Measurements from ENCODE around the gene GUF1.

GUF1 gene

DNA sequence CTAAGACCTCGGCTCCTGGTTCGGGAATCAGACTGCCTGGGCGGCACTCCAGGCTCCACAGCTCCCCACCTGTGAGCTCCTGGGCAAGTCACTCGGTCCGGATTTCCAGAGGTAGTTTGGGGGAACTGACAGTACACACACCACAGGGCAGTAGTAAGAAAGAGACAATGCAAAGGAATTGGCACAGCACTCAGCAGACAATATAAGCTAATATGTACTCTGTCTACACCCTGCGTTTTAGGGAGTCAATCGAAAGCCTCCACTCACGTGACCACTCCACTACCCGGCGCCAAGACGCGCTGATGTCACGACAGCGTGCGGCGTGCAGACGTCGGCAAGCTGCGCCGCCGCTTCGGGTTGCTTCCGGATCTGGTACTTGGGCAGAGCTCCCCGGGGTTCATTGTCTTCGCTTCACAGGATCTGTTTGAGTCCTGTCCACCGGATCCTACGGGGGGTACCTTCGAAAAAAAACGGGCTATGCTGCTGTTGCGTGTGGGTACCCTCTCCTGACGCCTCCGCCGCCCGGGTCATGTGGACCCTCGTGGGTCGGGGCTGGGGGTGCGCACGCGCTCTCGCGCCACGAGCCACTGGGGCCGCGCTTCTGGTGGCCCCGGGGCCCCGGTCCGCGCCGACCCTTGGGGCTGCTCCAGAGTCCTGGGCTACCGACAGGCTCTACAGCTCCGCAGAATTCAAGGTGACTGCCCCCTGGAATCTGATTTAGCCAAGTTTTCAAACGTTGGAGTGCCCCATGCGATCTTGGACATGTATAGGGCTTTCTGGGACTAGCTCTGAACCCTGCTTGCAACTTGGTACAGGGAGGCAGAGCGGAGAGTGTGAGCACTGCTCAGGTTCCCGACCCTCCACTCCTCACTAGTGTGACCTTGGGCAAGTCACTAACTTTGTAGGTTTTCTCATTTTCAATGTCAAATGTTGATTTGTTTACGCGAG lies at the start of gene GUF1:
GUF1 (plus strand) TSS at position 327 of the 948 bp plus-strand sequence; CDS start at position 530, 203 bp downstream.
- DNase-seq (ENCODE audit: low spot score), result peak; percentile 94

- peak; percentile 68 for DNase-seq (ENCODE audit: low spot score)
These were observed 48.8 kb upstream of the GUF1 start for GRCh38 chr4:44629280-44629866.

GRCh38 chr4:44632089-44632488 lies 46.1 kb upstream of the GUF1 start:
- no peak for DNase-seq (ENCODE audit: low spot score)

DNA sequence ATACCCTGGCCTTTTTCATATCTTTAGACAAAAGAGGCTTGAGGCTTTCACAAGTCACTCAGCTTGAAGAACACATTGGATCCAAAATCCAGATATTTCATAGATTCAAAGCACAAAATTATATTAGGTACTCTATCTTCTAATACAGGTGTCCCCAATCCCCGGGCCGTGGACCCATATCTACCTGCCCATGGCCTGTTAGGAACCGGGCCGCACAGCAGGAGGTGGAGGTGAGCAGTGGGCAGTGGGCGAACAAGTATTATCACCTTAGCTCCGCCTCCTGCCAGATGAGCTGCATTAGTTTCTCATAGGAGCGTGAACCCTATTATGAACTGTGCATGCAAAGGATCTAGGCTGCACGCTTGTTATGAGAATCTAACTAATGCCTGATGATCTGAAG lies 45.5 kb upstream of the GUF1 start:
- DNase-seq (ENCODE audit: low spot score), result no peak

DNA sequence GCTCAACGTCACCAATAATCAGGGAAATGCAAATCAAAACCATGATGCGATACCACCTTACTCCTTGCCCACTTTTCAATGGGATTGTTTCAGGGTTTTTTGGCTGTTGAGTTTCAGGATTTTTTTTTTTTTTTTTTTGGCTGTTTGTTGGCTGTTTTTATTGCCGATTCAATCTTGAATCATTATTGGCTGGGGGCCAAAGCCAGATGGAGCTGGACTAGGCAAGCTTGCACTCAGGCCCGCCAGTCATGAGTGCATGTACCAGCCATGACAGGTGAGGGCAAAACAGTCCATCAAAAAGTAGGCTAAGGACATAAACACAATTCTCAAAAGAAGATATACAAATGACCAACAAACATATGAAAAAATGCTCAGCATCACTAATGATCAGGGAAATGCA lies 40.1 kb upstream of the GUF1 start:
- DNase-seq (ENCODE audit: low spot score), result no peak

DNA sequence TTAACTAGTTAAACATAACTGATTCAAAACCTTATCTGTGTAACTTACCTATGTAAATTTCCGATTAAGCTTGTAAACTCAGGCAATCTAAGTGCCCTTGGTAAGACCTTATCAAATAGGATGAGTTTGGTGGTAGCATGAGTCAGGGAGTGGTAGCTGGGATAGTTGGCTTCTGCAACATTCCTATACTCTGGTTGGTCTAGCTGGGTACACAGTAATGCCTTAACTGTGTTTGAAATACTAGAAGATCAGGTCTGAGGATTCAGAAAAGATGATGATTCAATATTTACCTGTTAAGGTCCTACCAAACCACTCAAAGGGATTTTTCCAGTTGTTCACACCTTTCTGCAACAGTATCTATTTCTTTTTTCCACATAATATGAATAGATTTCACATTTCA lies 32.1 kb upstream of the GUF1 start:
- DNase-seq (ENCODE audit: low spot score), result no peak

DNA sequence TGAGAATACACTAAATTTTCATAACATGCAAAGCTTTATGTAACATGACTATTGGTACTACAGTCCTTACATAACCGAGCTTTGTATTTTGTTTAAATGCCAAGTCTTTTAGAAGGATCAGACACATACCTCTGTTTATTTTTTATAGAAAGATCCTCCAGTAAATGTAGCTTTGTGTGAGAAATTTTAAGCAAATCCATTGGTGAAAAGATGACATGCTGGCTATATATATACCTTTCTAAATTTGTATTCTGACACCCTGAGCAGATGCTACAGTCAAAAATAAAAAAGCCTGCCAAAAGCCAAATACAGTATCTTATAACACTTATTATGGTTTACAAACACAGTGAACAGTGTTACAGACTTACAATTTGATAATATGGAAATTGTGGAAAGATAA lies 26.8 kb upstream of the GUF1 start, which contains the start of gene YIPF7:
YIPF7 (minus strand) TSS at position 201 of the 400 bp plus-strand sequence. CDS start 1,525 bp downstream, outside the sequence.
- DNase-seq (ENCODE audit: low spot score), result no peak

DNA sequence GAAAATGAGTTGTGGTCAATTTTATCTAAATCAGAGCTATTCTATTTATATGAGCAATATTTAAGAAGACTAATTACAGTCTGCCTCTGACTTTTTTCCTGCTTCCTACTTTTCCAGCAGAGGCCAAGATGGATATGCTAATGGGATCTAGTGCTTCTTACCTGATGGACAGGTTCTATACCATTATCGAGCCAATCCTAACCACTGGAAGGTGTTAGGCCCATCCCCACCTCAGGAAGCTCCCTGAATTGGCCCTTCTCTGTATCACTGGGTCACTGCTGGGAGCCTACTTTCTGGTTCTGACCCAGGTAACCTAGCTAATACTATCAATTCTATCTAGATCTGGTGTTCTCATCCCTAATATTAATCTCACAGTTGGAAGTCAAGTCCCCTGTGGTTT lies 26.2 kb upstream of the GUF1 start:
- no peak for DNase-seq (ENCODE audit: low spot score)

DNA sequence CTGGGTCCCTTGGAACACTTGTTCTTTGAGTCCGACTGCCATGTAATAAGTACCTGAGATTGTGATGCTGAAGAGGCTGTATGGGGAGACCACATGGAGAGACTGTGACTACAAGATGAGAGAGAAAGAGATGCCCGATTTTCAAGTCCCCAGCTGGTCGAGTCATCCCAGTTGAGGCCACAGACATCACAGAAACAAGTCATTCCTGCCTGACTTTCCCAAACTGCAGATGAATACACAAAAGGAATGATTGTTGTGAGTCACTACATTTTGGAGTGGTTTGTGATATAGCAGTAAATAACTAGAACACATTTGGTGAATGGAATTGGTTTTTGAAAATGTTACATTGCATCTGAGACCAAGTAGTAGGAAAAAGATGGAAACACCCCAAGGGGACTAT lies 17.8 kb upstream of the GUF1 start:
- no peak for DNase-seq (ENCODE audit: low spot score)

- DNase-seq (ENCODE audit: low spot score), result no peak
These were observed 16.1 kb upstream of the GUF1 start for GRCh38 chr4:44661940-44662622.

DNA sequence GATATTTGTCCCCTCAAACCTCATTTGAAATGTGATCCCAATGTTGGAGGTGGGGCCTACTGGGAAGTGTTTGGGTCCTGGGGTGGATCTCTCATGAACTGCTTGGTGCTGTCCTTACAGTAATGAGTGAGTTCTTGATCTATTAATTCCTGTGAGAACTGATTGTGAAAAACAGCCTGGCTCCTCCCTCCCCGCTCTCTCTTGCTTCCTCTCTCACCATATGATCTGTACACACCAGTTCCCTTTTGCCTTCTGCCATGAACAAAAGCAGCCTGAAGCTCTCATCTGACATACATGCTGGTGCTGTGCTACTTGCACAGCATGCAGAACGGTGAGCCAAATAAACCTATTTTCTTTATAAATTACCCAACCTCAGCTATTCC lies 15.6 kb upstream of the GUF1 start:
- no peak for DNase-seq (ENCODE audit: low spot score)

DNA sequence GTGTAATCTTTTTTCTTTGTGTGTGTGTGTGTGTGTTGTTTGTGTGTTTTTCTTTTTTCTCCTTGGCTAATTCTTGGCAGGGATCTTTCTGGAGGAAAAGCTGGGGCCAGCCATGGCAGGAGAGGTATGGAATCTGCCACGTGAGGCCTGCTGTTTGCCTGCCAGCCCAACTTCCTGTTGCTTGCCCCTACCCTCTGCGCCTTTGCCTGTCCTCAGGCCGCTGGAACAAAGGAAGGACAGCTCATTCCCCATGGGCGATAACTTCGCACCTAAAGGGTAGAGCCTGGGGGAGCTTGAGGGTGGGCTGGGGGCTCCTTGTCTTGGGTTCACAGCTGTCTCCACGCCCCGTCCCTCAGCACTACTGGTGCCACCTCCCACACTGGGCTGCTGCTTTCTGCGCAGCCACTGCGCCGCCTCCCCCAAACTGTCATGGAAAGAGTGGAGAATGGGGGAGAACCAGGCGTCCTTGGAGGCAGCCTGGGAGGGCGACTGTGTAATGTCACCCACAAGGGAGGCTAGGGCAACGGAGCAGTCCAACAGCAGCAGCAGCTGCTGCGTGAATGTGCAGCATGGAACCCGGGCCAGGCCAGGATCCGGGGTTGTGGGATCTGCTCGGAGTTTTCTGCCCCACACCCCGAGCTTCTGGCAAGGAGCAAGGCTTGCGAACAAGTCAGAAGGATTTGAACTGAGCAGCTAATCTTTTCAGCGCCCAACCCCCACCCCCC lies 14.5 kb upstream of the GUF1 start:
- DNase-seq (ENCODE audit: low spot score), result no peak

DNA sequence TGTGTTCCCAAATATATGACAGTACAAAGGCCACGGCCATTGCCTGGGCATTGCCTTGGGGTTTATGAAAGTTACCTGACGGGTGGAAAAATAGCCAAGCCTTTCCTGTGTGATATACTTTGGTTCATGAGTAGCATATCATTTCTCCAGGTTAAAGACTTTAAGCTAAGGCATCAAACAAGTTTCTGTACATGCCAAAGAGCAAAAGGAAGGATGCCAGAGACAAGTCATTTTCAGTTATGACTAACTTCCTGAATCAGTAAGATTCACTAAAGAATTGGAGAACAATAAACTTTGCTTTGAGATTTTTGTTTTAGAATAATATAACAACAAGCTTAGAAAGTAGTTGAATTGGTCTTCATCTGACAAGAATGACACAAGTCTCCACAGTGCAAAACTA lies 9.7 kb upstream of the GUF1 start:
- DNase-seq (ENCODE audit: low spot score), result no peak

GRCh38 chr4:44670506-44671199 lies 7.6 kb upstream of the GUF1 start:
- no peak for DNase-seq (ENCODE audit: low spot score)

GRCh38 chr4:44671636-44672035 lies 6.6 kb upstream of the GUF1 start:
- no peak for DNase-seq (ENCODE audit: low spot score)

DNA sequence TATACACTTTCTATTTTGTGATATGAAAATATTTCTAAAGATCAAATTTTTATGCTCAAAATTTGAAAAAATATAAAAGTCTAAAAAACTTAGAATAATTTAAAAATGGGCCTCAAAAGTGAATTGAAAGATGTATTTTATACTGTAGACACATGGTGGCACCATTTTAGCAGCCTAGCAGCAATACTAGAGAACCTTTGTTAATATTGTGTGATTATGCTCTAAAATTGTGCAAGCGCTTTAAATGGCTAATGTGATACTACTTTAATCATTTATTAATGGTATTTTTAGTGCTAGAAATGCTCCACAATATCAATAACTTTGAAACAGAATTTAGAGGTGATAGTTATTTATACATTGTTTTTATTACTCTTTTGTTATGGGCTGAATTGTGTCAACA lies 3.7 kb upstream of the GUF1 start:
- peak; percentile 9 for DNase-seq (ENCODE audit: low spot score)

GRCh38 chr4:44675366-44675765 lies 2.9 kb upstream of the GUF1 start:
- no peak for DNase-seq (ENCODE audit: low spot score)

GRCh38 chr4:44679060-44679459 lies 840 bp downstream of the GUF1 start:
- DNase-seq (ENCODE audit: low spot score), result no peak

GRCh38 chr4:44684648-44685047 lies 6.4 kb downstream of the GUF1 start:
- no peak for DNase-seq (ENCODE audit: low spot score)

DNA sequence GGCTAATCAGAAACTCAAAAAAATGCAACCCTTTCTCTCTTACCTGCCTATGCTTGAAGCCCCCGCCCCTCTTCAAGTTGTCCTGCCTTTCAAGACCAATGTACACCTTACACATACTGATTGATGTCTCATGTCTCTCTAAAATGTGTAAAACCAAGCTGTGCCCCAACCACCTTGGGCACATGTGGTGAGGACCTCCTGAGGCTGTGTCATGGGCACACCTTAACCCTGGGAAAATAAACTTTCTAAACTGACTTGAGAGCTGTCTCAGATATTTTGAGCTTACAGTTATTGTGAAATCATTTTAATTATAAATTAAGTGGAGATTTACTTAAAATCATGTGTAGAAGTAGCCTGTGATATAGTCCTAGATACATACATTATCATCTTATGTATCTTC lies 22.2 kb downstream of the GUF1 start:
- DNase-seq (ENCODE audit: low spot score), result no peak

DNA sequence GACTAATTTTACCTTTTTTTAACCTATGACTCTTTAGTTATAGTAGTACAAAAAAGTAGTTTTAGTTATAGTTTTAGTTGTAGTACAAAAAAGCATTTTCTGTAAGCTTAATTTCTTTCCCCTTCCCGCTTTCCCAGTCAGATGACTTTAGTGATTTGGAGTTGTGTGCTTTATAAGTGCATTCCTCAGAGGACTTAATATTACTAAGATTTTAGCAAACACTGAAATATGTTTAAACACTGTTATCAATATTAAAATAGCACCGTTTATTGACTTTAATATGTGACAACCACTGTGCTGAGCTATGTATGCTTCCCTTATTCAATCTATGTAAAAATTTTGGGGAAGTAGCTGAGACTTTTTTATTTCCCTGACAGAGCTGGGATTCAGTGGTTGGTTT lies 22.8 kb downstream of the GUF1 start:
- no peak for DNase-seq (ENCODE audit: low spot score)

- DNase-seq (ENCODE audit: low spot score), result no peak
These were observed 26.5 kb downstream of the GUF1 start for GRCh38 chr4:44704673-44705072.

Measured in GM03348 (cell line).